K562 (cell line): ENCODE data around the gene CMTM1. TPM values are rescaled to one million over a fixed set of nuclear protein-coding genes. Genes with fewer than 3 reads are reported as not detected.

Experiments used
- ATAC-seq: fragments of 200-7000 bp; cut with Tn5 transposase; 3 replicates; pipeline ENCODE4 v1.9.1; 2020; ENCODE audit warnings: moderate library complexity
- BruUV-seq: library from RNA; stranded (reverse); fragments of 400-500 nt; replicated peaks from 2 replicates; lab custom pipeline; 2021; lab: Mats Ljungman, UMichigan
- CTCF ChIA-PET: fragments of 300-600 bp; formaldehyde crosslinking; extraction: SDS; loops from one replicate; lab custom pipeline; 2021; ENCODE audit warnings: low intra/inter-chr PET ratio; lab: Yijun Ruan, JAX
- POLR2A ChIA-PET: fragments of 300-600, 350-650 bp; sonication (Branson Sonifier 250); formaldehyde crosslinking; extraction: SDS; loops from one replicate; lab custom pipeline; 2021; ENCODE audit warnings: antibody characterized with exemption, inconsistent platforms; lab: Yijun Ruan, JAX
- DNase-seq, 4 experiments: peaks; one replicate each; pipeline versions ENCODE4 v3.0.0 to v3.0.0-alpha.2; 2011 to 2018; ENCODE audit warnings: low spot score in 3 of 4, mixed read lengths in 3 of 4; ENCODE audit errors: extremely low read depth in 1 of 4
- FAIRE-seq: peaks from 2 replicates; lab custom pipeline; 2011; peaks lifted over from hg19 to GRCh38; lab: Jason Lieb, UNC
- H2AFZ ChIP-seq: 2 replicates; pipeline ENCODE4 v1.6.0; 2011; ENCODE audit warnings: low read depth, low read length, control low read depth, inconsistent platforms
- H3K27ac ChIP-seq: fragments of 200-600 bp; 3 replicates; pipeline ENCODE4 v1.8.0; 2011; ENCODE audit warnings: low read depth, mild to moderate bottlenecking, control low read depth, inconsistent platforms, low read length, moderate library complexity, mixed read lengths; ENCODE audit errors: extremely low read depth
- H3K27me3 ChIP-seq, 2 experiments: fragments of 300-600 bp in 1 of 2; 2 replicates in 1 of 2; 3 replicates in 1 of 2; pipeline versions ENCODE4 v1.6.0 to v1.8.0; 2011; ENCODE audit warnings: inconsistent platforms in 2 of 2, low read length in 2 of 2, mild to moderate bottlenecking in 1 of 2, mixed read lengths in 1 of 2, moderate library complexity in 1 of 2; ENCODE audit not compliant: control insufficient read depth in 2 of 2, insufficient read depth in 2 of 2
- H3K36me3 ChIP-seq: fragments of 300-600 bp; 3 replicates; pipeline ENCODE4 v1.8.0; 2011; ENCODE audit warnings: mild to moderate bottlenecking, low read length, inconsistent platforms; ENCODE audit not compliant: control insufficient read depth, insufficient read depth
- H3K4me1 ChIP-seq, 2 experiments: fragments of 200-600 bp in 1 of 2; replicated peaks in 1 of 2; 2 replicates in 1 of 2; 3 replicates in 1 of 2; pipeline versions ENCODE4 v1.5.1 to v1.8.0; 2011; ENCODE audit warnings: inconsistent platforms in 2 of 2, low read length in 2 of 2, mild to moderate bottlenecking in 1 of 2, mixed read lengths in 1 of 2, moderate library complexity in 1 of 2; ENCODE audit not compliant: control insufficient read depth in 2 of 2, insufficient read depth in 2 of 2
- H3K4me2 ChIP-seq: 2 replicates; pipeline ENCODE4 v1.6.1; 2011; ENCODE audit warnings: low read length, control low read depth, inconsistent platforms, mixed read lengths; ENCODE audit not compliant: insufficient read depth
- H3K4me3 ChIP-seq: fragments of 200-600 bp; sonication (generic), shearing (Covaris generic); 2 replicates; pipeline ENCODE4 v1.5.1; 2016; ENCODE audit warnings: control low read depth, inconsistent platforms
- H3K79me2 ChIP-seq: fragments of 200-600 bp; 3 replicates; pipeline ENCODE4 v1.8.0; 2011; ENCODE audit warnings: low read length, inconsistent platforms; ENCODE audit not compliant: control insufficient read depth, insufficient read depth
- H3K9ac ChIP-seq, 2 experiments: 2 replicates each; pipeline versions ENCODE4 v1.6.0 to v1.6.1; 2011; ENCODE audit warnings: low read depth in 2 of 2, low read length in 2 of 2, control low read depth in 1 of 2, inconsistent platforms in 1 of 2, mild to moderate bottlenecking in 1 of 2, mixed read lengths in 1 of 2; ENCODE audit not compliant: insufficient read depth in 1 of 2
- H3K9me1 ChIP-seq: one replicate; pipeline ENCODE4 v1.6.0; 2011; ENCODE audit warnings: inconsistent platforms, mild to moderate bottlenecking, low read length, moderate library complexity; ENCODE audit not compliant: control insufficient read depth, insufficient read depth
- H3K9me3 ChIP-seq: replicated peaks from 2 replicates; pipeline ENCODE4 v1.5.1; 2011; ENCODE audit warnings: low read depth, low read length, inconsistent platforms; ENCODE audit not compliant: control insufficient read depth, insufficient read depth
- H4K20me1 ChIP-seq: replicated peaks from 2 replicates; pipeline ENCODE4 v1.6.1; 2011; ENCODE audit warnings: low read length, inconsistent platforms, mixed read lengths; ENCODE audit not compliant: control insufficient read depth, insufficient read depth
- SPI1 ChIP-seq: IDR thresholded peaks from 2 replicates; pipeline ENCODE4 v1.6.1; 2011; ENCODE audit warnings: low read depth, low read length, control low read depth, borderline replicate concordance
- ZBTB7A ChIP-seq: IDR thresholded peaks from 2 replicates; pipeline ENCODE4 v1.6.1; 2011; ENCODE audit warnings: low read depth, mild to moderate bottlenecking, low read length, moderate library complexity, borderline replicate concordance; ENCODE audit not compliant: control insufficient read depth
- ZNF717 ChIP-seq: fragments of 250-450 bp; sonication (Bioruptor Pico); IDR thresholded peaks from 2 replicates; pipeline ENCODE4 v1.5.0; 2021
- WGBS: fragments of 100-300 bp; shearing (Covaris generic); methylation state at CpG from one replicate; pipeline ENCODE4 v1.1.6; 2016; ENCODE audit warnings: low coverage, mixed read lengths; ENCODE audit not compliant: insufficient coverage; ENCODE audit errors: missing lambda C conversion rate; 5-methylcytosine and 5-hydroxymethylcytosine counted together
- in situ Hi-C: fragments of 300-500 bp; cut with MboI; formaldehyde crosslinking; loops from 4 replicates; pipeline ENCODE4 v1.15.0; 2018; ENCODE audit warnings: inconsistent platforms, mixed read lengths
- intact Hi-C: fragments of 100-400 bp; cut with micrococcal nuclease; formaldehyde crosslinking; loops from 2 replicates; pipeline ENCODE4 v1.14.2; 2022
- polyA plus RNA-seq, 8 experiments: library from polyadenylated mRNA; depleted of rRNA in 4 of 8; stranded (reverse) in 5 of 8; unstranded in 3 of 8; fragments of >200 nt; fragmentation: Nextera tagmentation in 2 of 8; fragmentation: Illumina TruSeq in 1 of 8; extraction: Ambion mirVana in 2 of 8; extraction: Trizol in 1 of 8; gene quantifications; 2 replicates each; pipeline versions ENCODE4 v1.2.1 to v1.2.3, GENCODE V29; 2011 to 2014; ENCODE audit warnings: inconsistent platforms in 1 of 8, missing spikeins in 1 of 8
- total RNA-seq, 7 experiments: library from RNA; depleted of rRNA in 6 of 7; stranded (reverse); fragments of >200 nt in 6 of 7; fragmentation: Illumina TruSeq in 2 of 7; extraction: Trizol in 2 of 7; gene quantifications; 2 replicates each; pipeline versions ENCODE4 v1.2.1 to v1.2.3, GENCODE V29; 2011 to 2021; ENCODE audit warnings: low replicate concordance in 1 of 7

Gene CMTM1
- total and polyA plus RNA-seq, 9 of the 15 experiments (the other 6 are each of a cell fraction or from before 2014, with no cell fraction given) = 0.25 to 2.6 (median 1.1) TPM; not detected in 2

GRCh38 chr16:66605979-66606751 is 39.9 kb downstream of the CMTM1 start:
- DNase-seq (no peak), FAIRE-seq (no peak), ATAC-seq (no peak)
- peaks cover 39% of the 10 kb centered on the region; the same call in 2 of the 3 replicates for H3K36me3 ChIP-seq
- ChIA-PET CTCF (interaction anchor here (0.6 kb wide), 1 partner anchor 260 kb away, joined by 3 read pairs; no protein-coding TSS in a partner anchor), POLR2A (interaction anchor here (0.7 to 2.9 kb wide), 4 partner anchors 13 to 228 kb away, joined by 3 to 31 read pairs (median 3); no protein-coding TSS in a partner anchor)
- in situ Hi-C loops = loop anchor here (5.0 kb wide), 1 partner anchor 261 kb away; no protein-coding TSS in a partner anchor
- H3K9me1 ChIP-seq = no peaks in the 10 kb centered on the region
- H3K27me3 ChIP-seq = no peaks in the 10 kb centered on the region
- intact Hi-C loops = loop anchor here (5.0 kb wide), 2 partner anchors 86 to 199 kb away; no protein-coding TSS in a partner anchor
- peak overlapping the region; percentile 80 to 95 for H3K9ac ChIP-seq
- no peak for TF ChIP-seq ZNF717
- TF ChIP-seq ZBTB7A = peak; percentile 18; the same call in 1 of the 2 replicates
- peak; percentile 73 for TF ChIP-seq SPI1
- BruUV-seq = TSS peak; percentile 53
- peaks cover 4% of the 10 kb centered on the region; the same call in 1 of the 2 replicates for H4K20me1 ChIP-seq
- H3K9me3 ChIP-seq = no peaks in the 10 kb centered on the region; the same call in 1 of the 2 replicates
- no peak overlapping the region for H2AFZ ChIP-seq
- H3K27ac ChIP-seq = peak overlapping the region; percentile 92
- H3K4me3 ChIP-seq = peak overlapping the region; percentile 91
- H3K4me1 ChIP-seq = peaks cover 25 to 61% of the 10 kb centered on the region in 2 experiments
- peaks cover 17% of the 10 kb centered on the region for H3K79me2 ChIP-seq
- 48% methylated on average over 9 of the region's 10 CpGs for WGBS
- peak overlapping the region; percentile 70 for H3K4me2 ChIP-seq
